DMS79 (cell line): ENCODE measurements around the gene SLC1A6.
"Not testable (repeated sequence)": the region's sequence is repeated elsewhere in the genome, so short reads cannot be mapped to it uniquely, and the experiment has no call there.

ENCODE experiments used
- DNase-seq: peaks from one replicate; lab custom pipeline; 2025; lab: John Stamatoyannopoulos, UW

Gene SLC1A6

GRCh38 chr19:14979476-14980255 lies at the start of gene SLC1A6:
TSS of gene SLC1A6 (minus strand) at chr19:14979864. CDS start at chr19:14972910, 6,954 bp downstream.
- DNase-seq = no peak

GRCh38 chr19:15028490-15028889 lies 48.8 kb upstream of the SLC1A6 start:
- no peak for DNase-seq

- no peak for DNase-seq
These were observed 45.6 kb upstream of the SLC1A6 start for GRCh38 chr19:15025217-15025616.

GRCh38 chr19:15022752-15023151 lies 43.1 kb upstream of the SLC1A6 start:
- DNase-seq = no peak

GRCh38 chr19:15021286-15022007 lies 41.8 kb upstream of the SLC1A6 start:
- no peak for DNase-seq

GRCh38 chr19:15018836-15019235 lies 39.2 kb upstream of the SLC1A6 start:
- DNase-seq = not testable (repeated sequence)

- no peak for DNase-seq
These were observed 36.4 kb upstream of the SLC1A6 start for GRCh38 chr19:15015946-15016542.

GRCh38 chr19:15014579-15014978 lies 34.9 kb upstream of the SLC1A6 start:
- DNase-seq = no peak

- no peak for DNase-seq
These were observed 31.0 kb upstream of the SLC1A6 start for GRCh38 chr19:15010501-15011300.

- DNase-seq = no peak
These were observed 28.6 kb upstream of the SLC1A6 start for GRCh38 chr19:15008308-15008707.

GRCh38 chr19:14997981-14998380 lies 18.3 kb upstream of the SLC1A6 start:
- no peak for DNase-seq

GRCh38 chr19:14992780-14993179 lies 13.1 kb upstream of the SLC1A6 start:
- no peak for DNase-seq

- DNase-seq = no peak
These were observed 5.5 kb upstream of the SLC1A6 start for GRCh38 chr19:14985133-14985532.

- no peak for DNase-seq
These were observed 1.4 kb downstream of the SLC1A6 start for GRCh38 chr19:14978161-14978776.

GRCh38 chr19:14977128-14977527 lies 2.5 kb downstream of the SLC1A6 start:
- no peak for DNase-seq

- no peak for DNase-seq
These were observed 5.2 kb downstream of the SLC1A6 start for GRCh38 chr19:14974488-14974887.

- DNase-seq = no peak
These were observed 7.0 kb downstream of the SLC1A6 start for GRCh38 chr19:14972676-14973075.

- no peak for DNase-seq
These were observed 8.2 kb downstream of the SLC1A6 start for GRCh38 chr19:14971474-14971873.

GRCh38 chr19:14968247-14968646 lies 11.4 kb downstream of the SLC1A6 start:
- DNase-seq = no peak

- DNase-seq = no peak
These were observed 17.5 kb downstream of the SLC1A6 start for GRCh38 chr19:14961956-14962685.

- DNase-seq = no peak
These were observed 20.4 kb downstream of the SLC1A6 start for GRCh38 chr19:14959263-14959662.
